Measurements from ENCODE around the gene LRRC45.

- TF ChIP-seq, protein P1, sequence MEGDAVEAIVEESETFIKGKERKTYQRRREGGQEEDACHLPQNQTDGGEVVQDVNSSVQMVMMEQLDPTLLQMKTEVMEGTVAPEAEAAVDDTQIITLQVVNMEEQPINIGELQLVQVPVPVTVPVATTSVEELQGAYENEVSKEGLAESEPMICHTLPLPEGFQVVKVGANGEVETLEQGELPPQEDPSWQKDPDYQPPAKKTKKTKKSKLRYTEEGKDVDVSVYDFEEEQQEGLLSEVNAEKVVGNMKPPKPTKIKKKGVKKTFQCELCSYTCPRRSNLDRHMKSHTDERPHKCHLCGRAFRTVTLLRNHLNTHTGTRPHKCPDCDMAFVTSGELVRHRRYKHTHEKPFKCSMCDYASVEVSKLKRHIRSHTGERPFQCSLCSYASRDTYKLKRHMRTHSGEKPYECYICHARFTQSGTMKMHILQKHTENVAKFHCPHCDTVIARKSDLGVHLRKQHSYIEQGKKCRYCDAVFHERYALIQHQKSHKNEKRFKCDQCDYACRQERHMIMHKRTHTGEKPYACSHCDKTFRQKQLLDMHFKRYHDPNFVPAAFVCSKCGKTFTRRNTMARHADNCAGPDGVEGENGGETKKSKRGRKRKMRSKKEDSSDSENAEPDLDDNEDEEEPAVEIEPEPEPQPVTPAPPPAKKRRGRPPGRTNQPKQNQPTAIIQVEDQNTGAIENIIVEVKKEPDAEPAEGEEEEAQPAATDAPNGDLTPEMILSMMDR (IDR thresholded peaks at IDR 0.05; ENCODE audit: extremely low read depth in 1 of 2, insufficient read depth in 1 of 2, low read depth in 1 of 2, low read length in 2 of 2), result no peak
- TF ChIP-seq POLR2A (IDR thresholded peaks at IDR 0.05; ENCODE audit: low read depth, low read length) (no peak), EZH2 (IDR thresholded peaks at IDR 0.05; ENCODE audit: borderline replicate concordance, low read depth, low read length, severe bottlenecking) (no peak), POLR2AphosphoS5 (IDR thresholded peaks at IDR 0.05; ENCODE audit: insufficient read depth, low read depth, low read length) (no peak), MYC (IDR thresholded peaks at IDR 0.05; ENCODE audit: low read depth, low read length) (no peak)
These were observed 31.4 kb downstream of the LRRC45 start for GRCh38 chr17:82054351-82055022.

Measured in endothelial cell of umbilical vein (primary cell).